Fibroblast of skin of right quadriceps (primary cell): ENCODE results near the gene FBLN1.
A peak's percentile ranks its signal among the peaks of the same experiment; 100 is the strongest.
"Not testable (repeated sequence)": the region's sequence is repeated elsewhere in the genome, so short reads cannot be mapped to it uniquely, and the experiment has no call there.

Source experiments
- DNase-seq: peaks from one replicate; pipeline ENCODE4 v3.0.0-alpha.2; 2013

FBLN1 gene

GRCh38 chr22:45529105-45529504 is 26.4 kb downstream of the FBLN1 start:
- no peak for DNase-seq

- DNase-seq = peak; percentile 92
Observed at GRCh38 chr22:45529971-45530575, 27.4 kb downstream of the FBLN1 start.

- DNase-seq = no peak
Observed at GRCh38 chr22:45531441-45532234, 29.0 kb downstream of the FBLN1 start.

GRCh38 chr22:45532235-45532631 is 29.6 kb downstream of the FBLN1 start:
- no peak for DNase-seq

- no peak for DNase-seq
Observed at GRCh38 chr22:45533703-45534102, 31.0 kb downstream of the FBLN1 start.

- peak; percentile 54 for DNase-seq
Observed at GRCh38 chr22:45534339-45535192, 31.9 kb downstream of the FBLN1 start.

- DNase-seq = no peak
Observed at GRCh38 chr22:45535290-45535689, 32.6 kb downstream of the FBLN1 start.

- not testable (repeated sequence) for DNase-seq
Observed at GRCh38 chr22:45535835-45536234, 33.2 kb downstream of the FBLN1 start.

GRCh38 chr22:45537734-45538181 is 35.1 kb downstream of the FBLN1 start:
- DNase-seq = peak; percentile 96

GRCh38 chr22:45538281-45538680 is 35.6 kb downstream of the FBLN1 start:
- no peak for DNase-seq

GRCh38 chr22:45540122-45540521 is 37.4 kb downstream of the FBLN1 start:
- DNase-seq = no peak

GRCh38 chr22:45541382-45541979 is 38.8 kb downstream of the FBLN1 start:
- DNase-seq = no peak

- DNase-seq = no peak
Observed at GRCh38 chr22:45542001-45542520, 39.4 kb downstream of the FBLN1 start.

GRCh38 chr22:45542736-45543135 is 40.1 kb downstream of the FBLN1 start:
- not testable (repeated sequence) for DNase-seq

- no peak for DNase-seq
Observed at GRCh38 chr22:45543243-45543642, 40.6 kb downstream of the FBLN1 start.

- DNase-seq = peak; percentile 33
Observed at GRCh38 chr22:45544588-45545170, 42.0 kb downstream of the FBLN1 start.

GRCh38 chr22:45546333-45547015 is 43.8 kb downstream of the FBLN1 start:
- no peak for DNase-seq

- no peak for DNase-seq
Observed at GRCh38 chr22:45547016-45547345, 44.3 kb downstream of the FBLN1 start.

GRCh38 chr22:45547731-45548130 is 45.0 kb downstream of the FBLN1 start:
- DNase-seq = no peak

- no peak for DNase-seq
Observed at GRCh38 chr22:45548247-45548840, 45.7 kb downstream of the FBLN1 start.

GRCh38 chr22:45548991-45549761 is 46.5 kb downstream of the FBLN1 start:
- DNase-seq = peak; percentile 82
